Measurements from ENCODE around the gene APBB2.

Gene APBB2

GRCh38 chr4:41069257-41069656 is 145.1 kb downstream of the APBB2 start:
- H3K4me3 ChIP-seq (ENCODE audit: low read depth in 1 of 2, low read length in 1 of 2), result no peak overlapping the region
- no peak overlapping the region for H3K27ac ChIP-seq
- H3K27me3 ChIP-seq, result no peaks in the 10 kb centered on the region

DNA sequence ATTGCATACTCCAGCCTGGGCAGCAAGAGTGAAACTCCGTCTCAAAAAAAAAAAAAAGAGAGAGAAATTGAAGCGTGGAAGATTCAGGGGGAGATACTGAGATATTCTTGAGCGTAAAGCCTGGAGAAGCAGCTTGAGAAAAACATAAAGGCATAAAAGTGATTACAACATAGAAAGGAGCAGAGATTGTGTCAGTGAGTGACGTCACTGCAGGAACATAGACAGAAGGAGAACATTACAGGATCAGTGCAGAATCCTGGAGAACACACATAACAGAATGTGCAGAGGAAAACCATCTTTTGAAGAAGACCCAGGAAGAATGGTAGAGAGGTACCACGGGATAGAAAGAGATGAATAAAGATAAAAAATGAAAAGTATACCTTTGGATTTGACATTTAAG is 147.0 kb downstream of the APBB2 start:
- H3K9me3 ChIP-seq, result no peaks in the 10 kb centered on the region
- TF ChIP-seq, protein P1, sequence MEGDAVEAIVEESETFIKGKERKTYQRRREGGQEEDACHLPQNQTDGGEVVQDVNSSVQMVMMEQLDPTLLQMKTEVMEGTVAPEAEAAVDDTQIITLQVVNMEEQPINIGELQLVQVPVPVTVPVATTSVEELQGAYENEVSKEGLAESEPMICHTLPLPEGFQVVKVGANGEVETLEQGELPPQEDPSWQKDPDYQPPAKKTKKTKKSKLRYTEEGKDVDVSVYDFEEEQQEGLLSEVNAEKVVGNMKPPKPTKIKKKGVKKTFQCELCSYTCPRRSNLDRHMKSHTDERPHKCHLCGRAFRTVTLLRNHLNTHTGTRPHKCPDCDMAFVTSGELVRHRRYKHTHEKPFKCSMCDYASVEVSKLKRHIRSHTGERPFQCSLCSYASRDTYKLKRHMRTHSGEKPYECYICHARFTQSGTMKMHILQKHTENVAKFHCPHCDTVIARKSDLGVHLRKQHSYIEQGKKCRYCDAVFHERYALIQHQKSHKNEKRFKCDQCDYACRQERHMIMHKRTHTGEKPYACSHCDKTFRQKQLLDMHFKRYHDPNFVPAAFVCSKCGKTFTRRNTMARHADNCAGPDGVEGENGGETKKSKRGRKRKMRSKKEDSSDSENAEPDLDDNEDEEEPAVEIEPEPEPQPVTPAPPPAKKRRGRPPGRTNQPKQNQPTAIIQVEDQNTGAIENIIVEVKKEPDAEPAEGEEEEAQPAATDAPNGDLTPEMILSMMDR (IDR thresholded peaks at IDR 0.05), result no peak
- H3K36me3 ChIP-seq, result no peaks in the 10 kb centered on the region
- H3K4me3 ChIP-seq (ENCODE audit: low read depth in 1 of 2, low read length in 1 of 2), result no peak overlapping the region
- H3K4me1 ChIP-seq (ENCODE audit: control insufficient read depth in 1 of 2, insufficient read depth in 1 of 2, low read depth in 1 of 2, low read length in 1 of 2), result no peaks in the 10 kb centered on the region
- H3K27ac ChIP-seq, result no peak overlapping the region
- no peaks in the 10 kb centered on the region for H3K27me3 ChIP-seq

More at GRCh38 chr4:41069257-41069656, 145.1 kb downstream of the APBB2 start:
- no peaks in the 10 kb centered on the region for H3K9me3 ChIP-seq
- TF ChIP-seq, protein P1 (IDR thresholded peaks at IDR 0.05), result no peak
- H3K4me1 ChIP-seq (ENCODE audit: control insufficient read depth in 1 of 2, insufficient read depth in 1 of 2, low read depth in 1 of 2, low read length in 1 of 2), result no peaks in the 10 kb centered on the region
- no peaks in the 10 kb centered on the region for H3K36me3 ChIP-seq

DNA sequence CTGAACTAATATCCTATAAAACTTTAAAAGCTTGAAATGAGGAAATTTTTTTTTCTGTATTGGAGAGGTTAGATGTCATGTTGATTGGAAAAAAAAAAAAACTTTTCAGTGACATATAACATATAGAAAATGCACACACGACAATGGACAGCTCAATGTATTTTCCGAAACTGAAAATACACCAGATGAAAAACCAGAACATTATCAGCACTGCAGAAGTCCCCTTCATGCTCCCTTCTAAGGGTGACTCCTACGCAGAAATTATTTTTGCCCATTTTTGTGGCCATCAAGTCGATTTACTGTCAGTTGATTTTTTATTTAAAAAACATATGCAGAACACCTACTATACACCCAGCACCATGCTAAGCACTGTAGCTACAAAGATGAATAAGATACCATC is 148.3 kb downstream of the APBB2 start:
- TF ChIP-seq, protein P1 (IDR thresholded peaks at IDR 0.05), result no peak
- H3K4me3 ChIP-seq (ENCODE audit: low read depth in 1 of 2, low read length in 1 of 2), result no peak overlapping the region
- H3K9me3 ChIP-seq, result no peaks in the 10 kb centered on the region
- no peaks in the 10 kb centered on the region for H3K36me3 ChIP-seq
- H3K4me1 ChIP-seq (ENCODE audit: control insufficient read depth in 1 of 2, insufficient read depth in 1 of 2, low read depth in 1 of 2, low read length in 1 of 2), result no peaks in the 10 kb centered on the region
- no peaks in the 10 kb centered on the region for H3K27me3 ChIP-seq
- H3K27ac ChIP-seq, result no peak overlapping the region

GRCh38 chr4:41065434-41066006 is 148.8 kb downstream of the APBB2 start:
- no peak overlapping the region for H3K4me3 ChIP-seq (ENCODE audit: low read depth in 1 of 2, low read length in 1 of 2)
- H3K9me3 ChIP-seq, result no peaks in the 10 kb centered on the region
- H3K36me3 ChIP-seq, result no peaks in the 10 kb centered on the region
- H3K4me1 ChIP-seq (ENCODE audit: control insufficient read depth in 1 of 2, insufficient read depth in 1 of 2, low read depth in 1 of 2, low read length in 1 of 2), result no peaks in the 10 kb centered on the region
- H3K27me3 ChIP-seq, result no peaks in the 10 kb centered on the region
- TF ChIP-seq, protein P1 (IDR thresholded peaks at IDR 0.05), result no peak
- H3K27ac ChIP-seq, result no peak overlapping the region

- Histone ChIP-seq H3K4me1 (ENCODE audit: control insufficient read depth in 1 of 2, insufficient read depth in 1 of 2, low read depth in 1 of 2, low read length in 1 of 2) (no peaks in the 10 kb centered on the region), H3K27ac (no peak overlapping the region), H3K27me3 (no peaks in the 10 kb centered on the region), H3K9me3 (no peaks in the 10 kb centered on the region), H3K36me3 (no peaks in the 10 kb centered on the region), H3K4me3 (ENCODE audit: low read depth in 1 of 2, low read length in 1 of 2) (no peak overlapping the region)
- TF ChIP-seq, protein P1 (IDR thresholded peaks at IDR 0.05), result no peak
These were observed 149.4 kb downstream of the APBB2 start for GRCh38 chr4:41064953-41065352.

Measured in neutrophil (primary cell).